Hepatocyte (in vitro differentiated cells): ENCODE measurements around the gene ADGRG6.

Experiments
- CTCF ChIP-seq: fragments of 200-600 bp; sonication (generic); IDR thresholded peaks from 2 replicates; pipeline ENCODE4 v1.5.1; 2016; ENCODE audit warnings: antibody characterized with exemption, mild to moderate bottlenecking; ENCODE audit not compliant: poor library complexity
- EZH2 ChIP-seq: fragments of 200-600 bp; sonication (generic); IDR thresholded peaks from 2 replicates; pipeline ENCODE4 v1.6.1; 2016; ENCODE audit warnings: antibody characterized with exemption, mild to moderate bottlenecking, borderline replicate concordance

GRCh38 chr6:142378138-142378875 is 76.5 kb downstream of the ADGRG6 start:
- TF ChIP-seq CTCF: no peak
- no peak for TF ChIP-seq EZH2
